T-helper 1 cell treated with Interleukin-12 subunit alpha and Interleukin-12 subunit beta and Interleukin-4 antibody, amounts not matched to agents 30 μg/mL and 1 μg/mL, for 36 hours (primary cell): ENCODE results near the gene OPA3.

Experiments
- H3K27ac Mint-ChIP-seq: one replicate; pipeline ENCODE4 v1.8.0; 2021; ENCODE audit warnings: mild to moderate bottlenecking, mixed read lengths
- H3K27me3 Mint-ChIP-seq: one replicate; pipeline ENCODE4 v1.8.0; 2021; ENCODE audit warnings: low read depth, mixed read lengths
- H3K36me3 Mint-ChIP-seq: one replicate; pipeline ENCODE4 v1.8.0; 2021; ENCODE audit warnings: low read depth, mixed read lengths
- H3K4me1 Mint-ChIP-seq: one replicate; pipeline ENCODE4 v1.8.0; 2021; ENCODE audit warnings: low read depth, mixed read lengths
- H3K4me3 Mint-ChIP-seq: one replicate; pipeline ENCODE4 v1.8.0; 2021; ENCODE audit warnings: mild to moderate bottlenecking, moderate library complexity, mixed read lengths
- H3K9me3 Mint-ChIP-seq: one replicate; pipeline ENCODE4 v1.8.0; 2021; ENCODE audit warnings: mixed read lengths

The OPA3 gene

GRCh38 chr19:45499196-45500180, 85.1 kb downstream of the OPA3 start:
- H3K27me3 Mint-ChIP-seq: peaks cover 40% of the 10 kb centered on the region
- no peak overlapping the region for H3K27ac Mint-ChIP-seq

GRCh38 chr19:45498411-45499195, 86.0 kb downstream of the OPA3 start, which contains the start of gene PPM1N:
Gene PPM1N (plus strand): TSS chr19:45498443. CDS start chr19:45498473, 30 bp downstream.
- Mint-ChIP-seq H3K4me1 (peaks cover 22% of the 10 kb centered on the region), H3K9me3 (no peaks in the 10 kb centered on the region), H3K36me3 (peaks cover 7% of the 10 kb centered on the region), H3K27ac (peak within 1 kb of the TSS; percentile 58), H3K4me3 (peak within 1 kb of the TSS; percentile 77), H3K27me3 (peaks cover 40% of the 10 kb centered on the region)

More at GRCh38 chr19:45499196-45500180, 85.1 kb downstream of the OPA3 start:
- peak overlapping the region; percentile 52 for H3K4me3 Mint-ChIP-seq
- H3K4me1 Mint-ChIP-seq: peaks cover 22% of the 10 kb centered on the region
- peaks cover 7% of the 10 kb centered on the region for H3K36me3 Mint-ChIP-seq
- no peaks in the 10 kb centered on the region for H3K9me3 Mint-ChIP-seq

- peak overlapping the region; percentile 48 for H3K4me3 Mint-ChIP-seq
- peaks cover 27% of the 10 kb centered on the region for H3K4me1 Mint-ChIP-seq
- no peaks in the 10 kb centered on the region for H3K9me3 Mint-ChIP-seq
- peaks cover 43% of the 10 kb centered on the region for H3K27me3 Mint-ChIP-seq
- H3K27ac Mint-ChIP-seq: no peak overlapping the region
- H3K36me3 Mint-ChIP-seq: peaks cover 7% of the 10 kb centered on the region
Measured at GRCh38 chr19:45497791-45498190, 86.8 kb downstream of the OPA3 start.

- Mint-ChIP-seq H3K9me3 (no peaks in the 10 kb centered on the region), H3K4me1 (peaks cover 29% of the 10 kb centered on the region), H3K4me3 (peak overlapping the region; percentile 62), H3K27ac (no peak overlapping the region), H3K27me3 (peaks cover 43% of the 10 kb centered on the region), H3K36me3 (peaks cover 7% of the 10 kb centered on the region)
Measured at GRCh38 chr19:45496349-45496953, 88.2 kb downstream of the OPA3 start.

- Mint-ChIP-seq H3K27me3 (peaks cover 37% of the 10 kb centered on the region), H3K9me3 (no peaks in the 10 kb centered on the region), H3K27ac (no peak overlapping the region), H3K36me3 (peaks cover 4% of the 10 kb centered on the region), H3K4me3 (peak overlapping the region; percentile 63), H3K4me1 (peaks cover 29% of the 10 kb centered on the region)
Measured at GRCh38 chr19:45495178-45495577, 89.4 kb downstream of the OPA3 start.

- peaks cover 33% of the 10 kb centered on the region for H3K27me3 Mint-ChIP-seq
- no peak overlapping the region for H3K27ac Mint-ChIP-seq
- peaks cover 27% of the 10 kb centered on the region for H3K4me1 Mint-ChIP-seq
- H3K9me3 Mint-ChIP-seq: no peaks in the 10 kb centered on the region
- peaks cover 2% of the 10 kb centered on the region for H3K36me3 Mint-ChIP-seq
- no peak overlapping the region for H3K4me3 Mint-ChIP-seq
Measured at GRCh38 chr19:45494261-45494916, 90.2 kb downstream of the OPA3 start.

- H3K27me3 Mint-ChIP-seq: peaks cover 24% of the 10 kb centered on the region
- H3K4me1 Mint-ChIP-seq: peaks cover 18% of the 10 kb centered on the region
- peak overlapping the region; percentile 70 for H3K4me3 Mint-ChIP-seq
Measured at GRCh38 chr19:45492627-45493470, 91.8 kb downstream of the OPA3 start.

GRCh38 chr19:45492137-45492626, 92.4 kb downstream of the OPA3 start:
- no peaks in the 10 kb centered on the region for H3K9me3 Mint-ChIP-seq
- no peaks in the 10 kb centered on the region for H3K36me3 Mint-ChIP-seq
- H3K27ac Mint-ChIP-seq: no peak overlapping the region
- peaks cover 19% of the 10 kb centered on the region for H3K27me3 Mint-ChIP-seq
- H3K4me3 Mint-ChIP-seq: peak overlapping the region; percentile 70
- H3K4me1 Mint-ChIP-seq: peaks cover 14% of the 10 kb centered on the region

More at GRCh38 chr19:45492627-45493470, 91.8 kb downstream of the OPA3 start:
- no peak overlapping the region for H3K27ac Mint-ChIP-seq
- no peaks in the 10 kb centered on the region for H3K9me3 Mint-ChIP-seq
- H3K36me3 Mint-ChIP-seq: no peaks in the 10 kb centered on the region

GRCh38 chr19:45489216-45489855, 95.3 kb downstream of the OPA3 start:
- H3K4me3 Mint-ChIP-seq: no peak overlapping the region
- H3K27me3 Mint-ChIP-seq: peaks cover 7% of the 10 kb centered on the region
- H3K36me3 Mint-ChIP-seq: no peaks in the 10 kb centered on the region
- no peak overlapping the region for H3K27ac Mint-ChIP-seq
- peaks cover 17% of the 10 kb centered on the region for H3K4me1 Mint-ChIP-seq
- no peaks in the 10 kb centered on the region for H3K9me3 Mint-ChIP-seq

- H3K9me3 Mint-ChIP-seq: no peaks in the 10 kb centered on the region
- no peak overlapping the region for H3K27ac Mint-ChIP-seq
- peaks cover 18% of the 10 kb centered on the region for H3K4me1 Mint-ChIP-seq
- no peaks in the 10 kb centered on the region for H3K36me3 Mint-ChIP-seq
- no peak overlapping the region for H3K4me3 Mint-ChIP-seq
- H3K27me3 Mint-ChIP-seq: peaks cover 7% of the 10 kb centered on the region
Measured at GRCh38 chr19:45488708-45489107, 95.9 kb downstream of the OPA3 start.

GRCh38 chr19:45485305-45486077, 99.1 kb downstream of the OPA3 start:
- Mint-ChIP-seq H3K36me3 (no peaks in the 10 kb centered on the region), H3K4me1 (peaks cover 11% of the 10 kb centered on the region), H3K9me3 (no peaks in the 10 kb centered on the region), H3K4me3 (peak overlapping the region; percentile 89), H3K27ac (peak overlapping the region; percentile 81), H3K27me3 (peaks cover 4% of the 10 kb centered on the region)

- Mint-ChIP-seq H3K27me3 (peaks cover 4% of the 10 kb centered on the region), H3K27ac (no peak overlapping the region), H3K4me1 (peaks cover 14% of the 10 kb centered on the region), H3K4me3 (peak overlapping the region; percentile 50), H3K36me3 (no peaks in the 10 kb centered on the region), H3K9me3 (no peaks in the 10 kb centered on the region)
Measured at GRCh38 chr19:45484273-45484945, 100.2 kb downstream of the OPA3 start.
